Stimulated activated CD4-positive, alpha-beta T cell treated with anti-CD3 and anti-CD28 coated beads, Interleukin-2, amount 100 ng/mL, for 4 hours (primary cell): Measurements from ENCODE around the gene CCDC183.
"Not testable (repeated sequence)": the region's sequence is repeated elsewhere in the genome, so short reads cannot be mapped to it uniquely, and the experiment has no call there.

ENCODE experiments used
- DNase-seq: peaks from one replicate; pipeline ENCODE4 v3.0.0-alpha.2; 2020; ENCODE audit warnings: low read depth

Gene CCDC183

DNA sequence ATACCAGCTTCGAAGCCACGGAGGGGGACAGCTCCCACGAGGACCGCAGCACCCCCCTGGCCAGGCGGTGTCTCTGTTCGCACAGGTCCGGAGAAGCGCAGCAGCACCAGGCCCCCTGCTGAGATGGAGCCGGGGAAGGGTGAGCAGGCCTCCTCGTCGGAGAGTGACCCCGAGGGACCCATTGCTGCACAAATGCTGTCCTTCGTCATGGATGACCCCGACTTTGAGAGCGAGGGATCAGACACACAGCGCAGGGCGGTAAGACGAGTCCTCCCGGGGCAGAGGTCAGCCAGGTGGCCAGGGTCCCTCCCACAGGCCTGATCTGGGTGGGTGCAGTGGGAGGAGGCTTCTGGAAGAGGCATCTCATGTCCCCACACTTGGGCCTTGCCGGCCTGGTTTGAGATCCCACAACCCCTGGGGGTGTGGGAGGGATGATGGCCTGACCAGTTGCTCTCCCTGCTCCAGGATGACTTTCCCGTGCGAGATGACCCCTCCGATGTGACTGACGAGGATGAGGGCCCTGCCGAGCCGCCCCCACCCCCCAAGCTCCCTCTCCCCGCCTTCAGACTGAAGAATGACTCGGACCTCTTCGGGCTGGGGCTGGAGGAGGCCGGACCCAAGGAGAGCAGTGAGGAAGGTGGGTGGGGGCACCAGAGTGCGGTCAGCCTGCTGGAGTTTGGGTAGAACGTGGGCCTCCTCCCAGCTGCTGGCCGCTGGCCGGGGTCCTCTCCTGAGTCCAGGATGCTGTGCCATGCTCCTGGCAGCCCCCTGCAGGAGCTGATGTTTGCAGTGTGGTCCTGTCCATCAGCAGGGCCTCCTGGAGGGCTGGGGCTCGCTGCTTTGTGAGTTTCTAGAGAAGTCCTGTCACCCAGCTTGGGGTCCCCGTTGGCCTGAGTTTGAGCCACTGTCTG, 43.3 kb downstream of the CCDC183 start:
- DNase-seq: no peak

DNA sequence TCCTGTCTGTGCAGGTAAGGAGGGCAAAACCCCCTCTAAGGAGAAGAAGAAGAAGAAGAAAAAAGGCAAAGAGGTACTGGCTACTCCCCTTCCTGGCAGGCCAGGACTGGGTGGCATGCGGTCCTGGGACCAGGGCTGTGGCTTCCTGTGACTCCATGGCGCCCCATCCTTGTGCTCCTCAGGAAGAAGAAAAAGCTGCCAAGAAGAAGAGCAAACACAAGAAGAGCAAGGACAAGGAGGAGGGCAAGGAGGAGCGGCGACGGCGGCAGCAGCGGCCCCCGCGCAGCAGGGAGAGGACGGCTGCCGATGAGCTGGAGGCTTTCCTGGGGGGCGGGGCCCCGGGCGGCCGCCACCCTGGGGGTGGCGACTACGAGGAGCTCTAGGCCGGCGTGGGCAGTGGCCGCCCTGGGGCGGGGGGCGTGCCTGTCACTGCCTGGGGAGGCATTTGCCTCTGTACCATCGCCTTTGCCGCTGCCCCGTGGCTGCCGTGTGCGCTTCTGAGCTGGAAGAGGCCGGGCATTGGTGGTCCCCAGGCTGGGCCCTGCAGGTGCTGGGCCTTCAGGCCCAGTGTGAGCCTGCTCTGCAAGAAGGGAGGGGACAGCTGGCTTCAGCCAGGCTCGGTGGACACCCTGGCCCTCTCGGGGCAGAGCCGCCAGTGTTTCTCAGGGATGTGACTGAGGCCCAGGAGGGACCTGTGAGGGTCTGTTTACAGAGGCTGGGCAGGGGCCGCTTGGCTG, 44.2 kb downstream of the CCDC183 start:
- no peak for DNase-seq

DNA sequence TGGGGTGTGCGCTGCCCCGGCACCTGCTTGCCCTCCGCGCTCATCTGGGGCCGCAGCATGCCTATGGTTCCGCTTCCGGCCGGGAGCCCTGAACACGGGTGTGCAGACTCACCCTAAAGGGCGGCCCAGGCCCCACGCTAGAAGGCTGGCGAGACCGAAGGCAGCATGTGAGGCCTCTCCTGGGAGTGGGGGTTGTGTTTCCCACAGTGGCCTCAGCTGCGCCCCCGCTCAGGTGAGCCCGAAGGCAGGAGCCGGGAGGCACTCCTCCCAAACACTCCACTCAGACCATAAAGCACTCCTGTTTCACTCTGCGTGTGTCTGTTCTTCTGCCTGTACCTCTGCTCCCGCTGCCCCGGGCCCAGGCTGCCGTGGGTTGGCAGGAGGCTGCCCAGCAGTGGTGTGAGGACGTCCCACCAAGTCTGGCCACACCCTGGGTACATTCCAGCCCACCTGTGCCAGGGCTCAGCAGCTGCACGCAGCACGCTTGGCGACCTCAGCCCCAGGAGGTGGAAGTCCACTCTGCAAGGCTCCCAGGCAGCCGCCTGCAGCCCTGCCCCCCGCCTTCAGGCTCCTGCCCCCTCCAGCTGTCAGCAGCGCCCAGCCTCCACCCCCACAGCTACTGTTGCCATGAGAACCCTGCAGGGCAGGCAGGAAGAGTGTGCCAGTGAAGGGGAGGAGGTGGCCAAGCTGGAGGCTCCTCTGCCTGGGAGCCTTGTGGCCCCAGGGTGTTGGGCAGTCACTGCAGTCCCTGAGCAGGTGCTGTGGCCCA, 44.9 kb downstream of the CCDC183 start:
- DNase-seq: no peak

DNA sequence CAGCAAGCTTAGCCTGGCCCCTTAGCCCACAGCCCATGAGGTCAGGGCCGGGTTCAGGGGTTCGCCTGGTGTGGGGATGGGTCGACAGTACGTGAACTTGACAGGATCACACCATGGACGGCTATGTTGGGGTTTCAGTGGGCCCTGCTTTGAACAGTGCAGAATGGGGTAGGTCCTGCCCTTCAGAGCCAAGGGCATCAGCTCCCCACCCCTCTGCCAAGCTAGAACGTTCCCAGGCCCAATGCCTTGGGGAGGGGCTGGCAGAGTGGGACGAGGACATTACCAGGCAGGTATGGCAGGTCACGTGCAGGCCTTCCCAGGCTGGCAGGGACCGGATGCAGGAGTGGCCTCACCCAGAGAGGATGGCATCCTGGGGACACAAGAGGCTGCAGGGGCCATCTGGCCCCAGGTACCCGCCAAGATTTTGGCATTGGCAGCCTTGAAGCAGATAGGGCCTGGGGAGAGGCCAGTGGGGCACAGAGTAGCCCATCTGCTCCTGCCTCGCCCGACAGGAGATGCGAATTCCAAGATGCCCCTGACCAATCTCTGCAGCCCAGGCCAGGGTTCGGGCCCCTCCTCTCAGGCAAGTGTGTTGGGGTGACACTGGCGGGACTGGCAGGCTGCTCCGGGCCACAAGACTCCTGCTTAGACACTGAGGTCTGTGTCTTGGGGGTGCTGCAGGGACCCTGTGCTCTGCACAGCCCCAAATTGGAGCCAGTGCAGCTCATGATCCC, 45.7 kb downstream of the CCDC183 start:
- not testable (repeated sequence) for DNase-seq

DNA sequence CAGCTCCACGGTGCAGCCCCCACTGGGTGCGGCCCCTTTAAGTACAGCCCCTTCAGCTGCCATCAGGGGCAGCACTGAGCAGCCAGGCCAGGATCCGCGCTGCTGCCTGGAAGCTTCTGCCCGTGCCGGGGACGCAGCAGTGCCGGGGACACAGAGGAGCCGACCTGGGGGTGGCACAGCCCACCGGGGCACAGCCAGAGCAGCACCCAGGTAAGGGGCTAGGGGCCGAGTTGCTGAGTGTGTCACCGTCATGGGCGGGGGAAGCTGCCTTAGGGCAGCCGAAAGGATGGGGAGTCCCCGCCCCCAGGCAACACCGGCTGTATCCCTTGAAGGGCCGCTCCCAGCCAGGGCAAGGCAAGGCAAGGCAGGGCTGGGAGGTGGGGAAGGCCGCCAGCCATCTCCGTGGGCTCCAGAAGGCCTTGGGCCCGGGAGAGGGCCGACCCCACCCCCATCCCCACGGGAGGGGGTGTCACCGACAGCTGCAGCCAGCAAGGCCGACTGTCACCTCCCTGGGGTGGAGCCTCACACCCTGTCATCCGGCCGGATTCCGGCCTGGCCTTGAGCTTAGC, 46.3 kb downstream of the CCDC183 start, which contains the start of gene AJM1:
TSS of gene AJM1 (plus strand) at position 99 of the 569 bp plus-strand sequence. CDS start 1,937 bp downstream, outside the sequence.
- peak; percentile 57 for DNase-seq

DNA sequence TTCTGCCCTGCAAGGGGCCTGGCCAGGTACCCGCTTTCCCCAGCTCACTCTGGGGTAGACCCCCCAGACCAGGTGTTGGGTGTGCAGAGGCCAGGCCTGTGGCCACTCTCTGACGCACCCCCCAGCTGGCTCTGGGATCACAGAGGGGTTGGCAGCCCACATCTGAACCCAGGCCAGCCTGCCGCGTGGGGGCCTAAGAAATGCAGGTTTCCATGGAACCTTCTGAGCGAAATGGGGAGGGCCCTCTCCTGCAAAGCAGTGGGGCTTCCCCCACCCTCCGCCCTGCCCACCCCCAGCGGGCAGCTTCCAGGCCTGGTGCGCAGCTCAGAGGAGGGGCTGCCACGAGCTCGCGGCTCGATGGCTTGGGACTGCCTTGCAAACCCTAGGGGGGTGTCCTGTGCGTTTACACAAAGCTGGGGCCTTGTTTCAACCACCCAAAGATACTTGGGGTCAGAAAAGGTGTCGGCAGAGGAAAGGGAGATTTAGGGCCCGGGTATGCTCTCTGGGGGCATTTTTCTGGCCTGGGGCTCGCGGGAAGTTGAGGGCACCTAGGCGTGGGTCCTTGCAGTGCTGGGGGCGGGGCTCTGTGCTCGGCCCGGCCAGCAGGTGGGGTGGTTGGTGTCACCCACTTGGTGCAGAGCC, 47.1 kb downstream of the CCDC183 start:
- DNase-seq: not testable (repeated sequence)

DNA sequence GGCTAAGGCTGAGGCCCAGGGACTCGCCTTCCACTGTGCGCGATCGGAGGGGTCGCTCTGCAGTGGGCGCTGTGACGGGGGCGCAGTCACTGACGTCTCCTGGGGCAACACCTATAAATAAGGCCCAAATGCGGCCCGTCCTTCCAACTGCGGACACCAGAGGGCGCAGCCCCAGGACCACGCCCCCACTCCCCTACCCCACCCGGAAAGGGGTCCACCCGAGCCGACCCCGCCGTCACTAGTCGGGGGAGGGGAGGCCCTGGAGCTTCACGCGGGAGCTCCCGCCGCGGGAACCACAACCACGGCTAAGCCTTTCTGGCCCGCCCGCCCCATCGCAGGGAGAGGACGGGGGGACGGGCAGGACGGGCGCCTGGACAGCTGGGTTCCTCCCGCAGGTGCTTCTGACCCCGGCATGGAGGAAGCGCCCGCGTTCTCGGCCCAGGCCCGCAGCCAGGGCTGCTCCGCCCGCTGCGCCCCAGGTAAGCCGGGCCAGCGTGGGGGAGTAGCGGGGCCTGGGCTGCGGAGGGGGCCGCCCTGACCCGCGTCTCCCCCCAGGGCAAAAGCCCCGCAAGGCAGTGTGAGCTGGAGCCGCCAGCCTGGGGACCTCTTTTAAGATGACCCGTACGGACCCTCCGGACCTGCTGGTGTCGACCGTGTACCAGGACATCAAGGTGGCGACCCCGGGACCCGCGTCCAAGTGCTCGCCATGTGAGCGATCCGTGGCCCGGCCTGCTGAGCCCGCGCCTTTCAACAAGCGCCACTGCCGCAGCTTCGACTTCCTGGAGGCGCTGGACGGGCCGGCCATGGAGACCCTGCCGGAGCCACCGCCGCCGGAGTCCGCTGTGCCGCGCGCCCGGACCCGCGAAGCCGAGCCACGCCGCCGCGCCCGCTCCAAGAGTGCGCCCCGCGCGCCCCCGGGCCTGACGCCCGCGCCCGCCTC, 47.9 kb downstream of the CCDC183 start:
- DNase-seq: peak; percentile 43

DNA sequence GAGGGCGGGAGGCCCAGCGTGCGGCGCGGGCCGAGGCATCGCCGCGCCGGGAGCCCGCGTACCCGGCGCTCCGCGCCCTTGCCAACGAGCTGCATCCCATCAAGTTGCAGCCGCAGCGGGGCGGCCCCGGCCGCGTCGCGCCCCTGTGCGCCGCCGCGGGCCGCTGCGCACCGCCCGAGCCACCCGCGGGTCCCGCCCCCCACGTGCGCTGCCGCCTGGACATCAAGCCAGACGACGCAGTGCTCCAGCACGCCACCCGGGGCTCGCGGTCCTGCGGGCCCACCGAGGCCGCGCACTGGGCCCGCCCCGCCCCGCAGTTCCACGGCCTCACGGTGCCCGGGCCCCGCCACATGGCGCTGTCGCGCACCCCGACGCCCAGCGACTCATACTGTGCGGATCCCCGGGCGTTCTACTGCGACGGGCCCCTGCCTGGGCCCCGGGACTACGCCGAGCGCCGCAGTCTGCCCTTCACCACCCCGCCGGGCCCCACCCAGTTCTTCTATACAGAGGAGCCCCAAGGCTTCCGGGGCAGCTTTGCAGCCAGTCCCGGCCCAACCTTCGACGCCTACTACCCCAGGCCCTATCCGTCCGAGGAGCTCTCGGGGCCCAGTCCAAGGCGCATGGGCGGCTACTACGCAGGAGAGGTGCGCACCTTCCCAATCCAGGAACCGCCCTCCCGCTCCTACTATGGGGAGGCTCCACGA, 48.8 kb downstream of the CCDC183 start:
- DNase-seq: no peak

DNA sequence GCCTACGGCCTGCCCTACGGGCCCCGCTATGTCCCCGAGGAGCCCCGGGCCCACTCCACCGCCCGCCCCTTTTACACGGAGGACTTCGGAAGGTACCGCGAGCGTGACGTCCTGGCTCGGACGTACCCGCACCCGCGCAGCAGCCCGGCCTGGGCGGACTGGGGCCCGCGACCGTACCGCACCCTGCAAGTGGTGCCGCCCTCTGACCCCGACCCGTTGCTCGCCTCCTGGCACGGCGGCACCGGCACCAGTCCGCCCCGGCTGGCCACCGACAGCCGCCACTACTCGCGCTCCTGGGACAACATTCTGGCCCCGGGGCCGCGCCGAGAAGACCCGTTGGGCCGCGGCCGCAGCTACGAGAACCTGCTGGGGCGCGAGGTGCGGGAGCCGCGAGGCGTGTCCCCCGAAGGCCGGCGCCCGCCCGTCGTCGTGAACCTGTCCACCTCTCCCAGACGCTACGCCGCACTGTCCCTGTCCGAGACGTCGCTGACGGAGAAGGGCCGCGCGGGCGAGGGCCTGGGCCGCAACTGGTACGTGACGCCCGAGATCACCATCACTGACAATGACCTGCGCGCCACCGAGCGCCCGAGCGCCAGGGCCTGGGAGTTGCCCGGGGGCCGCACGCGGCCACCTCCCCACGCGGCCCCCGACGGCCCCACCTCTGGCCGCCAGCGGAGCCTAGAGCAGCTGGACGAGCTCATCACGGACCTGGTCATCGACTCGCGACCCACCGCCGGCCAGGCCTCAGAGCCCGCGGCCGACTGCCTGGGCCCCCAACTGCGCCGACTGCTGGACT, 49.5 kb downstream of the CCDC183 start:
- no peak for DNase-seq

DNA sequence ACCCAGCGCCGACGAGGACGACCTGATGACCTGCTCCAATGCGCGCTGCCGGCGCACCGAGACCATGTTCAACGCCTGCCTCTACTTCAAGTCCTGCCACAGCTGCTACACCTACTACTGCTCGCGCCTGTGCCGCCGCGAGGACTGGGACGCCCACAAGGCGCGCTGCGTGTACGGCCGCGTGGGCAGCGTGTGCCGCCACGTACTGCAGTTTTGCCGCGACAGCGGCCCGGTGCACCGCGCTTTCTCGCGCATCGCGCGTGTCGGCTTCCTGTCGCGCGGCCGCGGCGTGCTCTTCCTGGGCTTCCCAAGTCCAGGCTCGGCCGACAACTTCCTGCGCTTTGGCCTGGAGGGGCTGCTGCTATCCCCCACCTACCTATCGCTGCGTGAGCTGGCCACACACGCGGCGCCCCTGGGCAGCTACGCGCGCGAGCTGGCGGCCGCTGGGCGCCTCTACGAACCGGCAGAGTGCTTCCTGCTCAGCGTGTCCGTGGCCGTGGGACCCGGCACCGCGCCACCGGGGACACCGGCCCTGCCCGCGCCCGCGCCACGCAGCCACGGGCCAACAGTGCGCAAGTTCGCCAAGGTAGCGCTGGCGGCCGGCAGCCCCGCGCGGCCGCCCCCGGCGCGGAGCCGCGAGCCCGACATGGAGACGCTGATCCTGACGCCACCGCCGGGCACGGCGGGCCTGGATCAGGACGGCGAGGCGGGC, 50.4 kb downstream of the CCDC183 start:
- DNase-seq: peak; percentile 48

DNA sequence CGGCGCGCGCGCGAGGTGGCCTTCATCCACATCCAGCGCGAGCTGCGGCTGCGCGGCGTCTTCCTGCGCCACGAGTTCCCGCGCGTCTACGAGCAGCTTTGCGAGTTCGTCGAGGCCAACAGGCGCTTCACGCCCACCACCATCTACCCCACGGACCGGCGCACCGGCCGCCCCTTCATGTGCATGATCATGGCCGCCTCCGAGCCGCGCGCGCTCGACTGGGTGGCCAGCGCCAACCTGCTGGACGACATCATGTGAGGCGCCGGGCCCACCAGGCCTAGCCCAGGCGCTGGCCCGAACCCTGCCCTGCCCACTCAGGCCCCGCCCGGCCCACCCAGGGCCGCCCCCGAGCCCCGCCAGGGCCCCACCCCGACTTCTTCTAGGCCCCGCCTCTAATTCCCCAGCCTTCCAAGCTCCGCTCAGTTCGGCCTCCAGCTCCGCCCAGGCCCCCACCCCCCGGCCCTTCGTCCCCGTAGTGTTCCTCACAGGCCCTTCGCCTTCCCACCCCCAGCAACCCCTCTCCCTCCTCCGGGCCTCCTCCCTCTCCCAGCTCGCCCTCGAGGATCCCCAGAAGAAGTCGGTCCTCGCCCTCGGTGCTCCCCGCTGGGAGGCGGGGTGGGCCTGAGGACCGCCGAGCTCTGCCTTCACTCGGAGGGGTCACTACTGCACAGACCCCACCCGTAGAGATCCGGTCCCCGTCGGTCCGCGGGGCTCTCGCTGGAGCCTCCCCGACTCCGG, 51.1 kb downstream of the CCDC183 start:
- DNase-seq: no peak

DNA sequence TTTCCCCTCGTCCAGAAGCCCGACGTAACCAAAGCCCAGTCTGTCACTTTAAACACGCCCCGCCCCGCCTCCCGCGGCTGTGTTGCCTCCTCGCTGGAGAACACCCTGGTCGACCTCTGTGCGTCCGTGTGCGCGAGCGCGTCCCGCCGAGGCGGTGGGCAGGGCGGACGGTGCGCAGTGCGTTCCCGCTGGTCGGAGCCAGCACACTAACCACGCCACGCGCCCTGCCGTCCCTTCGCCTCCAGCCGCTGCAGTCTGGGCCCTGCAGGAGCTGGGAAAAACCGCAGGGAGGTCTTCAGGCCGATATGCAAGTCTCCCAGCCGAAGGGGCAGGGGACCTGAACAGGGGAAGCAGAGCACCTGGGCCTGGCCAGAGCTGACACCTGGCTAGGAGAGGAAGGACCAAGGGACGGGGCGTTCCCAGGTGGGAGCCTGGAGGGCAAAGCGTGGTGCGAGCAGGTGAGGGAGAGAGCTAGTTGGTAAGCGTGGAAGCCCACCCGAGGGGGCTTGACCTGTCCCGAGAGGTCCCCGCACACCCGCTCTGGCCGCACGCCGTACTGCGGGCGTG, 51.8 kb downstream of the CCDC183 start:
- peak; percentile 44 for DNase-seq

DNA sequence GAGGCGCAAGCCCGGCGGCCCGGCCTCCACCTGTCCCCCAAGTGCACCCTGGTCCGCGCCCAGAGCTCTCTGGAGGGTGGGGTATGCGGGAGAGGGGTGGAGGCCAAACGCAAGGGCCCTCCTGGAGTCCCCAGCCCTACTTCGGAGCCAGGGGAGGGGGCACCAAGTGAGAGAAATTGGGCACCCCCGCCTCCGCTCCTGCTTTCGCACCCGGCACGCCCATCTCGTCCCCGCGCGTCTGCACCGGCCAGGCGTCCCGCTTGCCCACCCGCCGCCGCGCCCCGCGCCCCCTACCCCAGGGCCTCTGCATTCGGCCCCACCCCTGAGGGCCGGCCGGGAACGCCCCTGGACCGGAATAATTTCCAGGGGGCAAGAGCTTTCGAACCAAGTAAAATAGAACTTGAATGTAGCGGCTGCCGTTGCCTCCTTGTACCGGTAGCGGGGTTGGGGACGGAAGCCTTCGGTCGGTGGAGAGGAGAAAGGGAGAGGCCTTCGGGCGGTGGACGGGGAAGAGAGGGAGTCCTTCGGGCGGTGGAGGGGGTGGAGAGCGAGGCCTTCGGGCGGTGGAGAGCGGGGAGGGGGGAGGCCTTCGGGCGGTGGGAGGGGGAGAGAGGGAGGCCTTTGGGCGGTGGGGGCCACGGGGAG, 52.4 kb downstream of the CCDC183 start:
- no peak for DNase-seq

DNA sequence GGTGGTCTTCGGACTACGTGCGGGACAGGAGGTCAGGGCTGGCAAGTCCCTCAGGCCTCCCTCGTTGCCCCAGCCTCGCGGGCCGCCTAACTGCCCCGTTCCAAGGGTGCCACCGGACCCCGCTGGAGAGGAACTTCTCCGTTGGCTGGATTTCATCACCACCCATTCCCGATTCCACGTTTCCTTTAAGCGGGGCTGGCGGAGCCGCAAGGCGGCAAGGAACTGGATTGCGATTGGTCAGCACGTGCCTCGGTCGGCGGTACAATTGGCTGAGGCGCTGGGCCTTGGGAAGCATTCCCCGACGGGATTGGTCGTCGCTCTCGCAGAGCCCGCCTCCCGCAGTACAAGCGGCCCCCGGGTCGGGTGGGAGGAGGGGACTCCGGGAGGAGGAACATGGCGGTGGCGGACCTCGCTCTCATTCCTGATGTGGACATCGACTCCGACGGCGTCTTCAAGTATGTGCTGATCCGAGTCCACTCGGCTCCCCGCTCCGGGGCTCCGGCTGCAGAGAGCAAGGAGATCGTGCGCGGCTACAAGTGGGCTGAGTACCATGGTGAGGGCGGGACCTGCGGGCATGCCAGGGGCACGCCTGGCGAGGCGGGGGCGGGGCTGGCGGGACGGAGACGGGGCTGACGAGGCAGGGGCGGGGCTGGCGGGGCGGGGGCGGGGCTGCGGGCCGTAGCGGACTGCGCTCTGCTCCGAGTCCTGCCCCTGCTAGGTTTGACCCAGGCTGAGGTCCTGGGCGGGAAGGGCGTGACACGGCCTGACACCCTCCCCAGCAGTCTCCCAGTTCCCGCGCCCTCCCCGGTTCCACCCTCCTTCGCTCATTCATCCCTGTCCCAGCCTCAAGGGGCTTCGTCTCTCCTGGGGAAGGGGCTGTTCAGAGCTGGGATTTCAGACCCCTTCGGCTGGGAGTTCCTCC, 53.2 kb downstream of the CCDC183 start, which contains the start of gene PHPT1:
TSS of gene PHPT1 (plus strand) at position 372 of the 922 bp plus-strand sequence. CDS start at position 394, 22 bp downstream.
- DNase-seq: peak; percentile 95
